ENCODE data around the gene TMEM117.
"Not testable (repeated sequence)": the region's sequence is repeated elsewhere in the genome, so short reads cannot be mapped to it uniquely, and the experiment has no call there.

Gene TMEM117

GRCh38 chr12:44026046-44026445 lies 190.2 kb downstream of the TMEM117 start:
- H3K4me1 ChIP-seq (ENCODE audit: low read length) = no peaks in the 10 kb centered on the region
- H3K9me3 ChIP-seq (ENCODE audit: insufficient read depth, low read length) = no peaks in the 10 kb centered on the region
- H3K4me3 ChIP-seq (ENCODE audit: low read length) = no peak overlapping the region
- H3K4me2 ChIP-seq (ENCODE audit: low read length) = no peak overlapping the region
- H2AFZ ChIP-seq (ENCODE audit: low read depth, low read length) = no peak overlapping the region
- no peaks in the 10 kb centered on the region for H3K36me3 ChIP-seq (replicated peaks; ENCODE audit: low read depth, low read length)
- no peaks in the 10 kb centered on the region for H3K27me3 ChIP-seq (ENCODE audit: low read depth, low read length)
- no peak overlapping the region for H3K9ac ChIP-seq (ENCODE audit: low read length)
- no peaks in the 10 kb centered on the region for H3K79me2 ChIP-seq (ENCODE audit: low read length)
- TF ChIP-seq CTCF (IDR thresholded peaks at IDR 0.05; ENCODE audit: low read depth, low read length) (no peak), EZH2phosphoT487 (IDR thresholded peaks at IDR 0.05; ENCODE audit: low read depth) (no peak)
- H4K20me1 ChIP-seq (ENCODE audit: insufficient read depth, low read length) = no peaks in the 10 kb centered on the region
- H3K27ac ChIP-seq (ENCODE audit: low read length) = no peak overlapping the region

GRCh38 chr12:44026926-44027325 lies 191.0 kb downstream of the TMEM117 start:
- not testable (repeated sequence) for H2AFZ ChIP-seq (ENCODE audit: low read depth, low read length); H3K79me2 ChIP-seq (ENCODE audit: low read length); H3K9ac ChIP-seq (ENCODE audit: low read length); H3K4me1 ChIP-seq (ENCODE audit: low read length); H4K20me1 ChIP-seq (ENCODE audit: insufficient read depth, low read length); H3K4me3 ChIP-seq (ENCODE audit: low read length); H3K9me3 ChIP-seq (ENCODE audit: insufficient read depth, low read length); H3K27ac ChIP-seq (ENCODE audit: low read length); H3K27me3 ChIP-seq (ENCODE audit: low read depth, low read length); H3K4me2 ChIP-seq (ENCODE audit: low read length); H3K36me3 ChIP-seq (replicated peaks; ENCODE audit: low read depth, low read length)

GRCh38 chr12:44029194-44029593 lies 193.3 kb downstream of the TMEM117 start:
- Histone ChIP-seq H4K20me1 (ENCODE audit: insufficient read depth, low read length) (no peaks in the 10 kb centered on the region), H3K4me2 (ENCODE audit: low read length) (no peak overlapping the region), H3K27me3 (ENCODE audit: low read depth, low read length) (no peaks in the 10 kb centered on the region), H3K36me3 (replicated peaks; ENCODE audit: low read depth, low read length) (no peaks in the 10 kb centered on the region), H3K4me1 (ENCODE audit: low read length) (no peaks in the 10 kb centered on the region), H3K4me3 (ENCODE audit: low read length) (no peak overlapping the region), H3K9me3 (ENCODE audit: insufficient read depth, low read length) (0 out of 2 replicates have a peak, but pooled peaks cover 5% of the 10 kb centered on the region), H3K79me2 (ENCODE audit: low read length) (no peaks in the 10 kb centered on the region), H3K27ac (ENCODE audit: low read length) (no peak overlapping the region), H2AFZ (ENCODE audit: low read depth, low read length) (no peak overlapping the region), H3K9ac (ENCODE audit: low read length) (no peak overlapping the region)
- no peak for TF ChIP-seq EZH2phosphoT487 (IDR thresholded peaks at IDR 0.05; ENCODE audit: low read depth)
- no peak for TF ChIP-seq CTCF (IDR thresholded peaks at IDR 0.05; ENCODE audit: low read depth, low read length)

DNA sequence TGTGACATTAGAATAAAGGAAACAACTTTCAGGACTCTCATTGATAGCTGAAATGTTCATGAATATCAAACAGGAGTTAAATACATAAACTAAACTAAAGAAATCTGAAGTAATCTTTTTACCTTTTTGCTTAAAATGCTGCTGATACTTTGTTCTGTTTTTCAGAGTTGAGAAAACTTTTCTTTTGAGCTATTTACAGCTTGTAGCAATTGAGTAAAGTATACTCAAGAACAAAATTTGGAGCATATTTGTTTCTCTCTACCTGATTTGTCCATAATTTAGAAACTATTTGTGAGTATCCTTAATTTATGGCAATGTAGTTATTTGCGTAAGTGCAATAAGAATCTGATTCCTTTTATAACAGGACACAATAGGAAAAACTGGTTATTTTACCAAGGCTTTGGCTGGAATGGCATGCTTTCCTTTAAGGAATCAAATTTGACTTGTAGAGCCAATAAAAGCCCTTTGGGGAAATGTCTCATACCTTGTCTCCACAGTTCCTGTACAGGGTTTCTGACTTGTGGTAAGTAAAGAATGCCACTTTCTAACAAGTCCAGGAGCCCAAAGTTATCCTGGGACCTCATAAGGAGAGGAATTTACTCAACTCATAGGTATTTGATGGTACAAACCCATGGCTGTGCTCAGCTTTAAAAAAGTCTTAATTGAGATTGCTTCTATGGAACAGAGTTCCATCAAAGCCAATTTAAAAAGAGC lies 195.7 kb downstream of the TMEM117 start:
- Histone ChIP-seq H4K20me1 (ENCODE audit: insufficient read depth, low read length) (no peaks in the 10 kb centered on the region), H3K9ac (ENCODE audit: low read length) (no peak overlapping the region), H3K27me3 (ENCODE audit: low read depth, low read length) (no peaks in the 10 kb centered on the region), H3K4me3 (ENCODE audit: low read length) (no peak overlapping the region), H2AFZ (ENCODE audit: low read depth, low read length) (no peak overlapping the region), H3K4me2 (ENCODE audit: low read length) (no peak overlapping the region), H3K79me2 (ENCODE audit: low read length) (no peaks in the 10 kb centered on the region), H3K9me3 (ENCODE audit: insufficient read depth, low read length) (0 out of 2 replicates have a peak, but pooled peaks cover 5% of the 10 kb centered on the region), H3K27ac (ENCODE audit: low read length) (no peak overlapping the region), H3K4me1 (ENCODE audit: low read length) (no peaks in the 10 kb centered on the region), H3K36me3 (replicated peaks; ENCODE audit: low read depth, low read length) (no peaks in the 10 kb centered on the region)
- TF ChIP-seq EZH2phosphoT487 (IDR thresholded peaks at IDR 0.05; ENCODE audit: low read depth) = no peak
- TF ChIP-seq CTCF (IDR thresholded peaks at IDR 0.05; ENCODE audit: low read depth, low read length) = no peak
